ENCODE measurements around the gene GARNL3. TPM values are rescaled to one million over a fixed set of nuclear protein-coding genes. Genes with fewer than 3 reads are reported as not detected.
A peak's percentile ranks its signal among the peaks of the same experiment; 100 is the strongest.

The GARNL3 gene
- total RNA-seq, 2 experiments from 2014 or later = 2.5 to 3.4 TPM

DNA sequence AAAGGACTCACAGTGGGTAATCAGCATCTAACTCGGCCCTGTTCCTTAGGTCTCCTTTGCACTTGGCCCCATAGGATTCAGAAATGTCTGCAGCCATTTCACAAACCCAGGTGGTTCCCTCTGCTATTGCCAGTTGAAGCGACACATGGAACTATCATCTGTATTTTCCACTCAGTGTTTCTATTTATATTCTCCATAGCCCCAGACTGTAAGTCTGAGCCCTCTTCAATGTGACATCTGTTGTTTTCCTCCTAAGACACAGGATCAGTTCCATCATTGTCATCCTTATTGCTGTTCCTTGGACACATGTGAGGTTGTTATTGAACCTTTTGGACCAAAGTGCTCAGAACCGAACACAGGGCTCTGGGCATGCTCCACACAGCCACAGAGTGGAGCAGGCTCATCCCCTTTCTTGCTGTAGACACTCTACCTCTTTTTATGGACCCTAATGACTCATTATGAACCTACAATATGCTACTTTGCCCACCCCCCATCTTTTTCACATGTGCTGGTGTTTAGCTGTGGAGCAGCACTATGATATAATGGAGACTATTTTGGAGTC lies 36.4 kb downstream of the GARNL3 start:
- Mint-ChIP-seq H3K9me3 (ENCODE audit: low read depth) (no peaks in the 10 kb centered on the region), H3K4me1 (no peaks in the 10 kb centered on the region), H3K4me3 (no peak overlapping the region), H3K36me3 (ENCODE audit: low read depth) (no peaks in the 10 kb centered on the region), H3K27ac (no peak overlapping the region), H3K27me3 (peaks cover 12% of the 10 kb centered on the region)
- CTCF ChIA-PET = interaction anchor here (1.5 kb wide), 1 partner anchor 13 kb away, joined by 3 read pairs; no protein-coding TSS in a partner anchor
- POLR2A ChIA-PET = no interaction called here
- DNase-seq (no peak), ATAC-seq (no peak)
- intact Hi-C loops (cut with DNase I, micrococcal nuclease) = no loop called here

GRCh38 chr9:127303830-127304229 lies 39.3 kb downstream of the GARNL3 start:
- intact Hi-C loops (cut with DNase I, micrococcal nuclease) = no loop called here

DNA sequence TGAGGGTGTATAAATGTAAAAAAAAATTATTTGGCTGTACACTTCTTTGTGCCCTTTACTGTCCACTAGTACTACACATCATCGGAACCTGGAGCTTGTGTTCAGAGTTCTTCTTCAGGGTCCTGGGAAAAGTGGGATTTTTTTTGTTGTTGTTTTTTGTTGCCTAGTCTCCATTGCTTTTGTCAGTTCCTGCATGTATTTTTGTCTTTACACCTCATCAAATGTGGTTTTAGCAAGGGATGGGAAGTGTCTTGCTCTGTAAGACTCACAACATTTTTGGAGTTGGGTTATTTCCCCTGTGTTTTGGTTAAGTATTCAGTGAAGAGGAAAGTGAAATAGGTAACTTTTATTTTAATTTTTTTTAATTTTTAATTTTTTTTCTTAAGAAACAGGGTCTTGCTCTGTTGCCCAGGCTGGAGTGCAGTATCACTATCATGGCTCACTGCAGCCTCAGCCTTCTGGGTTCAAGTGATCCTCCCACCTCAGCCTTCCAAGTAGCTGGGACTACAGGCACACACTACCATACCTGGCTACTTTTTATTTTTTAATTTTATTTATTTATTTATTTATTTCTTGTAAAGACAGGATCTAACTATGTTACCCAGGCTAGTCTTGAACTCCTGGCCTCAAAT lies 40.7 kb downstream of the GARNL3 start:
- ATAC-seq (no peak), DNase-seq (no peak)
- H3K9me3 Mint-ChIP-seq (ENCODE audit: low read depth) = no peaks in the 10 kb centered on the region
- intact Hi-C loops (cut with DNase I, micrococcal nuclease) = no loop called here
- H3K4me3 Mint-ChIP-seq = no peak overlapping the region
- H3K4me1 Mint-ChIP-seq = no peaks in the 10 kb centered on the region
- CTCF ChIA-PET = no interaction called here
- H3K27me3 Mint-ChIP-seq = peaks cover 18% of the 10 kb centered on the region
- H3K27ac Mint-ChIP-seq = no peak overlapping the region
- no peaks in the 10 kb centered on the region for H3K36me3 Mint-ChIP-seq (ENCODE audit: low read depth)
- POLR2A ChIA-PET = no interaction called here

More at GRCh38 chr9:127303830-127304229, 39.3 kb downstream of the GARNL3 start:
- H3K4me3 Mint-ChIP-seq = no peak overlapping the region
- no peaks in the 10 kb centered on the region for H3K9me3 Mint-ChIP-seq (ENCODE audit: low read depth)
- H3K27ac Mint-ChIP-seq = no peak overlapping the region
- no peak for ATAC-seq
- H3K36me3 Mint-ChIP-seq (ENCODE audit: low read depth) = no peaks in the 10 kb centered on the region
- CTCF ChIA-PET = no interaction called here
- H3K4me1 Mint-ChIP-seq = no peaks in the 10 kb centered on the region
- DNase-seq = no peak
- POLR2A ChIA-PET = no interaction called here
- peaks cover 13% of the 10 kb centered on the region for H3K27me3 Mint-ChIP-seq

- POLR2A ChIA-PET = no interaction called here
- H3K27me3 Mint-ChIP-seq = peaks cover 18% of the 10 kb centered on the region
- intact Hi-C loops (cut with DNase I, micrococcal nuclease) = no loop called here
- CTCF ChIA-PET = no interaction called here
- H3K4me1 Mint-ChIP-seq = no peaks in the 10 kb centered on the region
- DNase-seq = peak; percentile 22
- no peak overlapping the region for H3K4me3 Mint-ChIP-seq
- H3K27ac Mint-ChIP-seq = no peak overlapping the region
- no peaks in the 10 kb centered on the region for H3K36me3 Mint-ChIP-seq (ENCODE audit: low read depth)
- no peak for ATAC-seq
- no peaks in the 10 kb centered on the region for H3K9me3 Mint-ChIP-seq (ENCODE audit: low read depth)
Measured at GRCh38 chr9:127305838-127306226, 41.3 kb downstream of the GARNL3 start.

GRCh38 chr9:127307802-127308201 lies 43.2 kb downstream of the GARNL3 start:
- POLR2A ChIA-PET = no interaction called here
- no peak overlapping the region for H3K4me3 Mint-ChIP-seq
- DNase-seq (no peak), ATAC-seq (no peak)
- no peaks in the 10 kb centered on the region for H3K36me3 Mint-ChIP-seq (ENCODE audit: low read depth)
- CTCF ChIA-PET = interaction anchor here (0.7 kb wide), 1 partner anchor 84 kb away, joined by 3 read pairs; no protein-coding TSS in a partner anchor
- no peaks in the 10 kb centered on the region for H3K4me1 Mint-ChIP-seq
- peaks cover 22% of the 10 kb centered on the region for H3K27me3 Mint-ChIP-seq
- intact Hi-C loops (cut with DNase I, micrococcal nuclease) = no loop called here
- no peak overlapping the region for H3K27ac Mint-ChIP-seq
- H3K9me3 Mint-ChIP-seq (ENCODE audit: low read depth) = no peaks in the 10 kb centered on the region

DNA sequence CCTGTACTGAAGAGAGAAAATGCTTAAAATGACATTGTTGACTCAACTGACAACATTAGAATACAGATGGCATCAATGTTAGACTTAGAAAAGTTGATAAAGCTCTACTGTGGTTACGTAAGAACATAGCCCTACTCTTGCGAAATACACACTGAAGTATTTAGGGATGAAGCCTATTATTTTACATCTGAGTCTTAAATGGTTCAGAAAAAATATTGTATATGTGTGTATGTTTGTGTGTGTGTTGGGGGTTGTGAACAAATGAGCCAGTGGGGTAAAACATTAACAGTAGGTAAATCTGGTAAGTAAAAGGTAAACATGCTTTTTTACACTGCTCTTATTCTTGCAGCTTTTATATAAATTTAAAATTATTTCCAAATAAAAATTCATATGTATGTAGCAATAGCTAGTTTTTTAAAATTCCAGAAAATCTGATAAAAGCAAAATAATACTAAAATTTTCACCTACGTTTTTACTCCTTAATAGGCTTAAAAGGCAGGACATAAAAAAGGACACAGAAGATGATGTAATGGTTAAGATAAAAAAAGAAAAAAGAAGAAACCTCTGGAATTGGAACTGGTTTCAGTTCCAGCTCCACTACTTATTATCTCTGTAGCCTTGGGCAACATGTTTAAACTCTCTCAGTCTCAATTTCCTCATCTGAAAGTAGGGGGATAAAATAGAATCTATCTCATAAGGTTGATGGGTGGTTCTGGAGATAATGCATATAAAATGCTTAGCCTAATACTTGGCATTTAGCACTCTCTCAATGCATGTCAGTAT lies 44.3 kb downstream of the GARNL3 start:
- no peaks in the 10 kb centered on the region for H3K4me1 Mint-ChIP-seq
- intact Hi-C loops (cut with DNase I, micrococcal nuclease) = no loop called here
- ATAC-seq = no peak
- POLR2A ChIA-PET = no interaction called here
- DNase-seq = no peak
- H3K27me3 Mint-ChIP-seq = peaks cover 22% of the 10 kb centered on the region
- no peak overlapping the region for H3K4me3 Mint-ChIP-seq
- no peaks in the 10 kb centered on the region for H3K36me3 Mint-ChIP-seq (ENCODE audit: low read depth)
- no peak overlapping the region for H3K27ac Mint-ChIP-seq
- H3K9me3 Mint-ChIP-seq (ENCODE audit: low read depth) = no peaks in the 10 kb centered on the region
- CTCF ChIA-PET = interaction anchor here (1.2 kb wide), 1 partner anchor 11 kb away, joined by 3 read pairs; no protein-coding TSS in a partner anchor

- no peak for DNase-seq
- H3K4me1 Mint-ChIP-seq = peaks cover under 1% of the 10 kb centered on the region
- no peak overlapping the region for H3K4me3 Mint-ChIP-seq
- H3K27me3 Mint-ChIP-seq = peaks cover 22% of the 10 kb centered on the region
- ChIA-PET CTCF (interaction anchor here (1.2 kb wide), 1 partner anchor 10 kb away, joined by 3 read pairs; no protein-coding TSS in a partner anchor), POLR2A (no interaction called here)
- H3K36me3 Mint-ChIP-seq (ENCODE audit: low read depth) = peaks cover 1% of the 10 kb centered on the region
- intact Hi-C loops (cut with DNase I, micrococcal nuclease) = loop anchor here in 1 of 2 experiments (5.0 to 10.0 kb wide), 3 partner anchors 85 to 145 kb away; partner anchors contain the start of genes LRSAM1, RPL12, SLC2A8 and ZNF79
- H3K27ac Mint-ChIP-seq = no peak overlapping the region
- H3K9me3 Mint-ChIP-seq (ENCODE audit: low read depth) = no peaks in the 10 kb centered on the region
- no peak for ATAC-seq
Measured at GRCh38 chr9:127309715-127310114, 45.1 kb downstream of the GARNL3 start.

DNA sequence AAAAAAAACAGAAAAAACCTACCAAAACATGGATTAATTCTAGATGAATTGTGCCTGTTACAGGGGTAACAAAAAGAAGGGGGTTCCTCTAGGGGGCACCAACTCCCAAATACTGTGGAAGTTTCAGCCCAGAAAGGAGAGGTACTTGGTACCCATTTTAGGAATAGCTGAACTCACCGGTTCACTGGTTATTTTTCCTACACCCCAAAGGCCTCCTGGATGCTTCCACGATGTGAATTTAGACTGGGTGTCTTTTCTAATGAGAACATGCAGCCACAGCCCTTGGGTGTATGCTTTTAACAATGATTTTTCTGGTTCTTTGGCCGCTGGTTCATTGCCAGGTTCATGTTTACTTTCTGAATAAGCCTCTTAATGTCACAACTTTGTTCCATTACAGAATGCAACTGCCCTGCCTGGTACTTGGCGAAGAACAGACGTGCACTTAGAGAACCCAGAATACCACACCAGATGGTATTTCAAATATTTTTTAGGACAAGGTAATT lies 46.7 kb downstream of the GARNL3 start:
- Mint-ChIP-seq H3K4me1 (peaks cover 2% of the 10 kb centered on the region), H3K27me3 (peaks cover 22% of the 10 kb centered on the region), H3K9me3 (ENCODE audit: low read depth) (no peaks in the 10 kb centered on the region), H3K4me3 (no peak overlapping the region), H3K27ac (no peak overlapping the region), H3K36me3 (ENCODE audit: low read depth) (peaks cover 2% of the 10 kb centered on the region)
- ATAC-seq = peak; percentile 30
- CTCF ChIA-PET = interaction anchor here (0.6 to 1.3 kb wide), 3 partner anchors 10 to 401 kb away, joined by 3 to 4 read pairs (median 4); partner anchors contain the start of genes LRSAM1 and RPL12
- intact Hi-C loops (cut with DNase I, micrococcal nuclease) = loop anchor here (1.0 to 10.0 kb wide), 4 partner anchors 84 to 144 kb away; partner anchors contain the start of genes LRSAM1 (in 1 of the 2), RPL12 (in 1 of the 2), SLC2A8 (in 1 of the 2) and ZNF79 (in 1 of the 2)
- peak; percentile 47 for DNase-seq
- POLR2A ChIA-PET = no interaction called here

- CTCF ChIA-PET = interaction anchor here (1.0 kb wide), 1 partner anchor 142 kb away, joined by 3 read pairs; no protein-coding TSS in a partner anchor
- H3K4me3 Mint-ChIP-seq = no peak overlapping the region
- POLR2A ChIA-PET = no interaction called here
- DNase-seq = no peak
- H3K4me1 Mint-ChIP-seq = peaks cover 14% of the 10 kb centered on the region
- H3K36me3 Mint-ChIP-seq (ENCODE audit: low read depth) = peaks cover 2% of the 10 kb centered on the region
- peaks cover 24% of the 10 kb centered on the region for H3K27me3 Mint-ChIP-seq
- no peak overlapping the region for H3K27ac Mint-ChIP-seq
- ATAC-seq = no peak
- intact Hi-C loops (cut with DNase I, micrococcal nuclease) = loop anchor here in 1 of 2 experiments (5.0 to 10.0 kb wide), 3 partner anchors 82 to 142 kb away; partner anchors contain the start of genes LRSAM1, RPL12, SLC2A8 and ZNF79
- no peaks in the 10 kb centered on the region for H3K9me3 Mint-ChIP-seq (ENCODE audit: low read depth)
Measured at GRCh38 chr9:127313042-127313560, 48.5 kb downstream of the GARNL3 start.

DNA sequence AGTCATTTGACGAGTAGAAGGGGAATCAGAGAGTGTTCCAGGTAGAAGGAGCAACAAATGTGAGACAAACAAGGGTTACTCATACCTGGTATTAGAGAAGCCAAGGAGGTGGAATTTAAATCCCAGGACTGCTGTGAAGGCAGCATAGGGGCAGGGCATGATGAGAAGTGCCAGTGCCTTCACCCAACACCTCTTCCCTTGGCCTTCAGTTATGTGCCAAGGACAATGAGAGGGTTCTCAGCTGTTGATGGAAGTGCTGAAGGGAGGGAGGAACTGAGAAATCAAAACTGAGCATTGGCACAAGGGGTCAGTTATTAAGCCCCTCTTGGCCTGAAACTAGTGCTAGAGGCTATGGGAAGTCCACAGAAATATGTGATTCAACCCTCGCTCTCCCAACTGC lies 50.3 kb downstream of the GARNL3 start:
- ATAC-seq (no peak), DNase-seq (no peak)
- peaks cover 2% of the 10 kb centered on the region for H3K36me3 Mint-ChIP-seq (ENCODE audit: low read depth)
- peaks cover 23% of the 10 kb centered on the region for H3K27me3 Mint-ChIP-seq
- no peak overlapping the region for H3K27ac Mint-ChIP-seq
- H3K4me1 Mint-ChIP-seq = peaks cover 14% of the 10 kb centered on the region
- H3K9me3 Mint-ChIP-seq (ENCODE audit: low read depth) = no peaks in the 10 kb centered on the region
- CTCF ChIA-PET = interaction anchor here (1.2 kb wide), 1 partner anchor 52 kb away, joined by 5 read pairs; no protein-coding TSS in a partner anchor
- POLR2A ChIA-PET = no interaction called here
- no peak overlapping the region for H3K4me3 Mint-ChIP-seq
- intact Hi-C loops (cut with DNase I, micrococcal nuclease) = loop anchor here in 1 of 2 experiments (5.0 to 10.0 kb wide), 3 partner anchors 80 to 140 kb away; partner anchors contain the start of genes LRSAM1, RPL12, SLC2A8 and ZNF79
